ENCODE data around the gene TUBB. TPM values are rescaled to one million over a fixed set of nuclear protein-coding genes. Genes with fewer than 3 reads are reported as not detected.

TUBB gene
- polyA plus RNA-seq, 2 of the 4 experiments (the other 2 are of a cell fraction) = 691 to 1,044 TPM

- FAIRE-seq = no peak
- TF ChIP-seq RNF2 (IDR thresholded peaks at IDR 0.05; ENCODE audit: borderline replicate concordance, low read depth) (no peak), HEYL (CRISPR knock-in tag; IDR thresholded peaks at IDR 0.05) (no peak), HOXB5 (CRISPR knock-in tag; IDR thresholded peaks at IDR 0.05) (no peak), KDM5A (IDR thresholded peaks at IDR 0.05) (no peak), EP300 (IDR thresholded peaks at IDR 0.05) (no peak), KDM1A (IDR thresholded peaks at IDR 0.05; ENCODE audit: low read depth) (no peak), FOSL2 (IDR thresholded peaks at IDR 0.05) (no peak), FOSL2 (CRISPR knock-in tag; IDR thresholded peaks at IDR 0.05) (no peak), RARB (CRISPR knock-in tag; IDR thresholded peaks at IDR 0.05) (no peak), HES2 (IDR thresholded peaks at IDR 0.05) (no peak), FOSB (CRISPR knock-in tag; IDR thresholded peaks at IDR 0.05) (no peak), ZFP36 (IDR thresholded peaks at IDR 0.05; ENCODE audit: borderline replicate concordance, partially characterized antibody) (no peak), ZNF302 (CRISPR knock-in tag; IDR thresholded peaks at IDR 0.05) (no peak), JUN (IDR thresholded peaks at IDR 0.05) (no peak), RFX5 (IDR thresholded peaks at IDR 0.05) (no peak), JUNB (IDR thresholded peaks at IDR 0.05) (no peak), NFE2L2 (conservative IDR thresholded peaks at IDR 0.05; ENCODE audit: low read length) (no peak), PBX3 (IDR thresholded peaks at IDR 0.05) (no peak)
- TF ChIP-seq, protein P1, sequence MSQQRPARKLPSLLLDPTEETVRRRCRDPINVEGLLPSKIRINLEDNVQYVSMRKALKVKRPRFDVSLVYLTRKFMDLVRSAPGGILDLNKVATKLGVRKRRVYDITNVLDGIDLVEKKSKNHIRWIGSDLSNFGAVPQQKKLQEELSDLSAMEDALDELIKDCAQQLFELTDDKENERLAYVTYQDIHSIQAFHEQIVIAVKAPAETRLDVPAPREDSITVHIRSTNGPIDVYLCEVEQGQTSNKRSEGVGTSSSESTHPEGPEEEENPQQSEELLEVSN (IDR thresholded peaks at IDR 0.05; ENCODE audit: borderline replicate concordance, low read depth) = no peak
- TF ChIP-seq, protein P2, sequence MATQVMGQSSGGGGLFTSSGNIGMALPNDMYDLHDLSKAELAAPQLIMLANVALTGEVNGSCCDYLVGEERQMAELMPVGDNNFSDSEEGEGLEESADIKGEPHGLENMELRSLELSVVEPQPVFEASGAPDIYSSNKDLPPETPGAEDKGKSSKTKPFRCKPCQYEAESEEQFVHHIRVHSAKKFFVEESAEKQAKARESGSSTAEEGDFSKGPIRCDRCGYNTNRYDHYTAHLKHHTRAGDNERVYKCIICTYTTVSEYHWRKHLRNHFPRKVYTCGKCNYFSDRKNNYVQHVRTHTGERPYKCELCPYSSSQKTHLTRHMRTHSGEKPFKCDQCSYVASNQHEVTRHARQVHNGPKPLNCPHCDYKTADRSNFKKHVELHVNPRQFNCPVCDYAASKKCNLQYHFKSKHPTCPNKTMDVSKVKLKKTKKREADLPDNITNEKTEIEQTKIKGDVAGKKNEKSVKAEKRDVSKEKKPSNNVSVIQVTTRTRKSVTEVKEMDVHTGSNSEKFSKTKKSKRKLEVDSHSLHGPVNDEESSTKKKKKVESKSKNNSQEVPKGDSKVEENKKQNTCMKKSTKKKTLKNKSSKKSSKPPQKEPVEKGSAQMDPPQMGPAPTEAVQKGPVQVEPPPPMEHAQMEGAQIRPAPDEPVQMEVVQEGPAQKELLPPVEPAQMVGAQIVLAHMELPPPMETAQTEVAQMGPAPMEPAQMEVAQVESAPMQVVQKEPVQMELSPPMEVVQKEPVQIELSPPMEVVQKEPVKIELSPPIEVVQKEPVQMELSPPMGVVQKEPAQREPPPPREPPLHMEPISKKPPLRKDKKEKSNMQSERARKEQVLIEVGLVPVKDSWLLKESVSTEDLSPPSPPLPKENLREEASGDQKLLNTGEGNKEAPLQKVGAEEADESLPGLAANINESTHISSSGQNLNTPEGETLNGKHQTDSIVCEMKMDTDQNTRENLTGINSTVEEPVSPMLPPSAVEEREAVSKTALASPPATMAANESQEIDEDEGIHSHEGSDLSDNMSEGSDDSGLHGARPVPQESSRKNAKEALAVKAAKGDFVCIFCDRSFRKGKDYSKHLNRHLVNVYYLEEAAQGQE (IDR thresholded peaks at IDR 0.05) = no peak
- TF ChIP-seq, protein P3, sequence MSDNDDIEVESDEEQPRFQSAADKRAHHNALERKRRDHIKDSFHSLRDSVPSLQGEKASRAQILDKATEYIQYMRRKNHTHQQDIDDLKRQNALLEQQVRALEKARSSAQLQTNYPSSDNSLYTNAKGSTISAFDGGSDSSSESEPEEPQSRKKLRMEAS (IDR thresholded peaks at IDR 0.05) = no peak
- Histone ChIP-seq H3K9me3 (no peaks in the 10 kb centered on the region), H3K4me2 (no peak overlapping the region), H3K4me3 (no peak overlapping the region), H3K4me1 (peaks cover 36% of the 10 kb centered on the region), H3K27ac (no peak overlapping the region)
- no peak for ATAC-seq
- WGBS (ENCODE audit: missing lambda C conversion rate) = 88% methylated on average over 8 of the region's 8 CpGs
- CTCF ChIA-PET = interaction anchor here (0.9 to 1.5 kb wide), 2 partner anchors 13 to 86 kb away, joined by 4 to 5 read pairs; no protein-coding TSS in a partner anchor
- DNase-seq (ENCODE audit: low read depth in 1 of 2, low spot score in 1 of 2) = no peak
- POLR2A ChIA-PET = no interaction called here
Measured at GRCh38 chr6:30735668-30736314, 15.6 kb downstream of the TUBB start.

DNA sequence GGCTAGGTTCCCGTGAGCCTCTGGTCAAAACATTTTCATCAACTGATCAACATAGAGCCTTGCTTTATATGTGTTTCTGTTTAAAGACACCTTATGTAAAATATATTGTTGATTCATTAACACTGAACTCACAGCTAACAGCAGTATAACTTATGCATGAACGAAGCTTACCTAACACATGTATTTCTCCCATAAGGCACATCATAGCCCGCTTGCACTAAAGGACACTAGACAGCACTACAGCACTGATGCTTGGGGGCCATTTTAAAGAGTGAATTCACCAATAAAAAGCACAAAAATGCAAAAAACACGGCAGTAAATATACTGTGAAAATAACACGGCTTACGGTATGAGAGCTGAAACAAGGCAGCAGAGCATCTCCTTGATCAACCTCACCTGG, 18.4 kb downstream of the TUBB start:
- no peaks in the 10 kb centered on the region for H3K9me3 ChIP-seq
- ATAC-seq (no peak), DNase-seq (ENCODE audit: low read depth in 1 of 2, low spot score in 1 of 2) (no peak), FAIRE-seq (no peak)
- no peak overlapping the region for H3K4me3 ChIP-seq
- H3K27ac ChIP-seq = no peak overlapping the region
- POLR2A ChIA-PET = interaction anchor here (0.7 to 3.5 kb wide), 3 partner anchors 10 to 43 kb away, joined by 3 to 17 read pairs (median 3); no protein-coding TSS in a partner anchor
- peaks cover 38% of the 10 kb centered on the region for H3K4me1 ChIP-seq
- no peak for TF ChIP-seq JUNB (IDR thresholded peaks at IDR 0.05)
- no peak for TF ChIP-seq POLR2AphosphoS2 (conservative IDR thresholded peaks at IDR 0.05; ENCODE audit: low read length)
- 87% methylated on average over 6 of the region's 6 CpGs for WGBS (ENCODE audit: missing lambda C conversion rate)
- H3K4me2 ChIP-seq = no peak overlapping the region; the same call in 2 of the 3 replicates
- CTCF ChIA-PET = interaction anchor here (0.6 to 4.7 kb wide), 10 partner anchors 8 to 349 kb away, joined by 3 to 37 read pairs (median 5); no protein-coding TSS in a partner anchor

All from A549 (cell line).